ENCODE results near the gene PACS2. TPM values are rescaled to one million over a fixed set of nuclear protein-coding genes. Genes with fewer than 3 reads are reported as not detected.

Gene PACS2
- total RNA-seq, 2 donors from 2014 or later = 35.2 to 36.9 TPM

DNA sequence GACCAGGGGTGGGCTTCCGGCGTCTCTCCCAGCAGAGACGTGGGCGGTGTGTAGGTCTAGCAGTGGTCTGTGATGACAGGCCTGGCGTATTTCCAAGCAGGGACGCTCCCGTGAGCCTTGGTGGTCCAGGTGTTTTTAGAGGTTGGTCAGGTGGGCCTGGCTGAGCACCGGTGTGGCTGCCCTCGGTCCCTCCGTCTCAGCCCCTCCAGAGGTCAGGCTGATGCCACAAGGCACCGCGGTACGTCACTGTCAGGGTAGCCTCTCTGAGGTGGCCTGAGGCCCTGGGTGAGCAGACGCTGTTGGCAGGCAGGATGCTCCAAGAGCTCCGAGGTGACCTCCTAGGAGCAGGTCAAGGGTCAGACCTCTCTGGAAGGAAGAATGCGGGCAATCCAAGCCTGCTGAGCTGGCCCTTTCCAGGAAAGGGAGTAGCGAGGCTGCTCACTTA is 118.6 kb downstream of the PACS2 start:
- Mint-ChIP-seq H3K27ac (peak overlapping the region in 1 of 2 donors; percentile 55), H3K36me3 (peaks cover 4 to 16% of the 10 kb centered on the region in 2 donors), H3K9me3 (no peaks in the 10 kb centered on the region)
- ATAC-seq (no peak), DNase-seq (ENCODE audit: low spot score in 2 of 2) (no peak)

DNA sequence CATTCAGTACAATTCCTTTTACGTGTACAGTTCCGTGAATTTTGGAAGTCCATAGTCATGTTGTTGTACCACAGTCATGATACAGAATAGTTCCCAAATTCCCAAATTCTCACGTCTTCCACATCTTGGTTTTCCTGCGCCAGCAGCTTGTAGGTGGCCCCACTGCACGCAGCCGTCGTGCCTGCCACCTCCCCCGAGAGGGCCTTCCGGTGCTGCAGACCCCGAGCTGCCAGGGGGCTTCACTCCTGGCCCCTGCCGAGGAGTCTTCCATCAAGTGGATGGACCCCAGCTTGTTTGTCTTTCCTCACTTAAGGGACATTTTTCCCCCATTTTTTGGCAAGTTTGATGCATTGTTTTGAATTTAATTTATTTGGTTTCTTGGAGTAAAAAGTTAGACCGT is 121.9 kb downstream of the PACS2 start:
- Mint-ChIP-seq H3K36me3 (no peaks in the 10 kb centered on the region), H3K9me3 (no peaks in the 10 kb centered on the region), H3K27ac (peak overlapping the region in 1 of 2 donors; percentile 85)
- no peak for ATAC-seq
- DNase-seq (ENCODE audit: low spot score in 2 of 2) = no peak

DNA sequence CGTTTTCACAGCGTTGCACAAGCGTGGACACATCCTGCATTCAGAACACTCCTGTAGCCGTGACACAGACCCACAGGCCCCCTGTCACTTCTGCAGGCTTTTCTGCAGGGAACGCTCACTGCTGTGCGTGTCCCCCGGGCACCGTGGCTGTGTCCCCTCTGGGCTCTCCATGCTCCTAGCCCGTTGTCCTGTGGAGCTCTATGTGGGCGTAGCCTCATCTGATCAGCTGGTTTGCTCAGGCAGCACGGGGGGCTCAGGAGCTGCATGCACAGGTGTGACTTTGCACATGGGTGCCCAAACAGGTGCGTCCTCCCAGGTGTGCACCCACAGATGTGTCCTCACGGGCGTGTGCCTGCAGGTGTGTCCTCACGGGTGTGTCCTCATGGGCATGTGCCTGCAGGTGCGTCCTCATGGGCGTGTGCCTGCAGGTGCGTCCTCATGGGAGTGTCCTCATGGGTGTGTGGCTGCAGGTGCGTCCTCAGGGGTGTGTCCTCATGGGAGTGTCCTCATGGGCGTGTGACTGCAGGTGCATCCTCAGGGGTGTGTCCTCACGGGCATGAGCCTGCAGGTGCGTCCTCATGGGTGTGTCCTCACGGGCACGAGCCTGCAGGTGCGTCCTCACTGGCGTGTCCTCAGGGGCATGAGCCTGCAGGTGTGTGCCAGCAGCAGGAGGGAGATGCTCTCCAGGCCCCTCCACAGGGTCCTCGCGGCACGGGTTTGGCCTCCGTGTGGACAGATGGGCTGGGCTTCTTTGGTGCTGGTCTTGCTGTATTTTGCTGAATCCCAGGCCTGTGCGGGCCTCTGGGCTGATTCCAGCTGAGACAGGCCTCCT is 122.6 kb downstream of the PACS2 start:
- no peak for DNase-seq (ENCODE audit: low spot score in 2 of 2)
- no peak for ATAC-seq
- H3K27ac Mint-ChIP-seq = peak overlapping the region in 1 of 2 donors; percentile 85
- H3K36me3 Mint-ChIP-seq = no peaks in the 10 kb centered on the region
- no peaks in the 10 kb centered on the region for H3K9me3 Mint-ChIP-seq

DNA sequence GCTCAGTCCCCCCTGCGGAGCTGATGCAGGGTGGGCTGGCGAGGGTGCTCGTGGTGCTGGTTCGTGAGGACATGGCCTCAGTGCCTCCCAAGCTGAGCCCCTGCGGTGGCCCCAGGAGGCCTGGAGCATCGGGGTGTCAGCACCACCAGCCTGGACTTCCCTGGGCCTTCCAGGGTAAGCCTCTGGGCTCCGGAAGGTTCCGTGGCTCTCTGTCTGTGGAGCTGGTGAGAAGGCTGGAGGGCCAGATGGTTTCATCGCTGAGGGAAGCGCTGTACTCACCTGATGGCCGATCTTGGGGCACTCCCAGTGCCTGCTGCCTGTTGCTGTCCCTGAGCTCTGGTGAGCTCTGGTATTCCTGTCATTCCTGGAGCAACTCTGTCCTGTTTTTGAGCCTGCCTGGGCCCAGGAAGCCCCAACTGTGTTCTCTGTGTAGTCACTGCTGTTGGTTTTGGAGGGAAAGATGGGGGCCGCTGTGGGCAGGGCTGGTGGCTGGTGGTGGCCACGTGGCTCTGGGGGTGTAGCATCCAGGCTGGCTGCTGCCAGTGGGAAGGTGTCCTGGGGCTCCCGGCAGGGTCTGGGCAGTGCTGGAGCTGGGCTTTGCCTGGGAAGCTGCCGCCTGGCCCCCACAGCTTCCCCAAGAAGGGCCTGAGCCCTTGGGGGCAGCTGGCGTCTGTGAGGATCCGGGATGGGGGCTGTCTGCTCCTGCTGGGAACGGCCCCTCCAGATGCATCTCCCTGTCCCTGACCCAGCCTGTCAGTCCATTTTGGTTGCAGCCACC is 123.4 kb downstream of the PACS2 start:
- DNase-seq (ENCODE audit: low spot score in 2 of 2) (no peak), ATAC-seq (no peak)
- Mint-ChIP-seq H3K36me3 (no peaks in the 10 kb centered on the region), H3K27ac (no peak overlapping the region), H3K9me3 (no peaks in the 10 kb centered on the region)

DNA sequence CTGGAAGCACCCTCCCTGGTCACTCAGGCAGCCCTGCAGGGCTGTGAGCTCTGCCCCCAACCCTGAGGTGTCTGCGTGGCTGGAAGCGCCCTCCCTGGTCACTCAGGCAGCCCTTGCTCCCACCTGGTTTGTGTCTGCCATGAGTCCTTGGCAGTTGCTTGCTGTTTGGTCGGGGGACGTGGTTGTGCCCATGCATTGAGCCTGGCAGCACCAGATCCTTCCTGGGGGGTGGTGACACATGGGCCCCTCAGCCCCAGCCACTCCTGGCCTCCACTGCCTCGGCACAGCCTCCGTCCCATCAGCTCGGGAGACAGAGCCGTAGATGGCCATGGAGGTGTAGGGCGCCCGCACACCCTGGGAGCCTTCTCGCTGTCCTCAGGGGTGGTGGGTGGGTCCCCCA is 124.6 kb downstream of the PACS2 start:
- no peaks in the 10 kb centered on the region for H3K36me3 Mint-ChIP-seq
- no peak for ATAC-seq
- no peaks in the 10 kb centered on the region for H3K9me3 Mint-ChIP-seq
- H3K27ac Mint-ChIP-seq = no peak overlapping the region
- no peak for DNase-seq (ENCODE audit: low spot score in 2 of 2)

DNA sequence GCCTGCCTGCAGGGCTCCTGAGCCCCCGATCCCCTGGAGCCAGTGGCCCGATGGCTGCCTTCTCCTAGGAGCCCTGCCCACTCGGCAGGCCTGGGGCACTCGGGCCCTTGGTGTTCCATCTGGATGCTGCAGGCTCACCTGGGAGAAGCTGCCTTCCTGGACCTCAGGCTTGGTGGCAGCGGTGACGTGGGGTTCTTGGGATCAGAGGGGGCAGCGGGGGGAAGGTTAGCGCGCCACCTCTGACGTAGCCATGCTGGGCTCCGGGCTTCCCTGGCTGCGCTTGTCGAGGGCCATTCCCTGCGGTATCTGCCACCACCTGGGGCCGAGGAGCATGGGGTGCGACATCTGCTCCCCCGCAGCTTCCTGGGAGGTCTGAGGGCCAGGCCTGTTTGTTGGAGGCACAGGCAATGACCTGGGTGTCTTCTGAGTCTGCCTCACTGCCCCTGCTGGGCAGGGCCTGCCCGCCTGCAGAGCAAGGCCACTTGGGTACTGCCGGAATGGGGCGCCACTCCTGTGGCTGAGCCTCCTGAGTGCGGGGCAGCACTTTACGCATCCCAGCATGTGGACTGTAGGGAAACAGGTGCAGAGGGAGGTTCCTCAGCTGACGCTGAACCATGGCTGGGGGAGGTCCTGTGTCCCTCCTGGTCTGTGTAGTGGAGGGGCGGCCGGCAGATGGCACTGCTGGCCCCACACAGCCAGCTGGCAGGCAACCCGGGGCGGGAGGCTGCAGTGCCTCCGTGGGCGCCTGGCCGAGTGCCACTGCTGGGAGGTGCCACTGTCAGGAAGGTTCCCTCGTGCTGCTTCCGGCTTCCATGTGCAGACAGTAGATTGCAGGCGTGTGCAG is 125.4 kb downstream of the PACS2 start:
- H3K36me3 Mint-ChIP-seq = no peaks in the 10 kb centered on the region
- DNase-seq (ENCODE audit: low spot score in 2 of 2) = no peak
- H3K27ac Mint-ChIP-seq = peak overlapping the region in 1 of 2 donors; percentile 72
- H3K9me3 Mint-ChIP-seq = no peaks in the 10 kb centered on the region
- no peak for ATAC-seq

DNA sequence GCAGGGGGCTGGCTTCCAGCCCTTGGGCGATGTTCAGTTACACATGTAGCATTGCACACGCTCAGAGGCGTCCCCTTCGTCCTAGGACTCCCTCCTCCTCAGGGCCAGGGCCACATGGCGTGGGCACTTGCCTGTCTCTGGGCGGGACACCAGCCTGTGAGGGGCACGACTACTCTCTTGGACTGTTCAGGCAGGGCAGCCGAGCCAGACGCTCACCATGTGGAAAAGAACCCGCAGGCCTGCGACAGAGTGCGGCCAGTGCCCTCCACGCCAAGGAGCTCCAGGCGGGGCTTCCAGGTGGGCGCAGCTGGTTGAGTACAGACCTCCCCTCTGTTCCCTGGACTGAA is 126.0 kb downstream of the PACS2 start:
- DNase-seq (ENCODE audit: low spot score in 2 of 2) = no peak
- Mint-ChIP-seq H3K36me3 (no peaks in the 10 kb centered on the region), H3K27ac (peak overlapping the region in 1 of 2 donors; percentile 72), H3K9me3 (no peaks in the 10 kb centered on the region)
- no peak for ATAC-seq

DNA sequence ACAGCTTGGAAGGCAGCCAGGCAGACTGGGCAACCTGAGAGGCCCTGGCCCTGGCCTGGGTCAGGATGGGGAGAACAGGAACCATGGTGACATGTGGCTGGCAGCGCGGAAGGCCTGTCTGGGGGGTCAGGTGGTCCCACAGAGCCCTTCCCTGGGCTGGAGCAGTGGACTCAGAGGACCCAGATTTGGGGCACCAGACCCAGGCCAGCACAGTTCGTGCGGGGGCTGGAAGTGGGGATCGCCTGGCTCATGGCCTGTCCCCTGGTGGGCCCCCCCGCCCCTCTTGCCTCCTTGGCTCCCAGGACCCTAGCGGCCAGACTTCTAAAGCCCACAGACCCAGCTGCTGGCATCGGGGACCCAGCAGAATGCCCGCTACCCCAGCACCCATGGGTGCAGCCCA is 126.4 kb downstream of the PACS2 start:
- no peaks in the 10 kb centered on the region for H3K36me3 Mint-ChIP-seq
- no peak overlapping the region for H3K27ac Mint-ChIP-seq
- H3K9me3 Mint-ChIP-seq = no peaks in the 10 kb centered on the region
- DNase-seq (ENCODE audit: low spot score in 2 of 2) (no peak), ATAC-seq (no peak)

DNA sequence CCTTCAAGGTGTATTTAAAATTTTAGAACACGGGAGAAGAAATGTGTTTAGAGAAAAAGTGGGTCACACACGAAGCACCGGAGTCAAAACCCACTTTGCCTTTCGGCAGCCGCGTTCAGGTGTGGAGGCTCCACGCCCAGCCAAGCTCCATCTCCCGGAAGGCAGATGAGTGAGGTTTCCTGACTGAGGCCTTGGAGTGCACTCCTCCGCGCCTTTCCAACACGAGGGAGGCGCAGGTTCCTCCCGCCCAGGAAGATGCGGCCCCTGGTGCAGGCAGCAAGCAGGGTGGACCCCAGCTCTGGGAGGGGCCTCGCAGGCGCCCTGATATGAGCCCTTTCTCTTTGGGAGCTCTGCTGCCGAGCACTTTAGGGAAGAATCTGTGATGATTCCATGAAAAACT is 127.6 kb downstream of the PACS2 start:
- H3K9me3 Mint-ChIP-seq = no peaks in the 10 kb centered on the region
- ATAC-seq (no peak), DNase-seq (ENCODE audit: low spot score in 2 of 2) (no peak)
- H3K27ac Mint-ChIP-seq = peak overlapping the region in 1 of 2 donors; percentile 47
- H3K36me3 Mint-ChIP-seq = no peaks in the 10 kb centered on the region

DNA sequence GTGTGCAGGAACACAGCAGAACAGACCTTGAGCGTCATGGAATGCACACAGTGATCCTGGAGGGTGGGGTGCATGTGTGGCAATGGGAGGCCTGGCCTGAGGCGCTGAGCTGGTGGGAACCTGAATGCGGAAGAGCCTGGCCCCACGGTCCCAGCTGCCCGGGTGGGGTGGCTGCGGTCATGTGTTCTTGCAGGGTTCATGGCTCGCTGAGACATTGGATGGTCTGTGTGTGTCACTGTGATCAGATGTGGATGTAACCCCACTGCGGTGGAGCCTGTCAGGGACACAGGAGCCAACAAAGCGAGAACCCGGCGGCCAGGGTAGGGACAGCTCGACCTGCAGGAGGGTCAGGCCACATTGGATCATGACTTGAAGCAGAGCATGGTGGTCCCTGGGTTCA is 128.3 kb downstream of the PACS2 start:
- ATAC-seq = no peak
- no peaks in the 10 kb centered on the region for H3K9me3 Mint-ChIP-seq
- H3K36me3 Mint-ChIP-seq = no peaks in the 10 kb centered on the region
- no peak for DNase-seq (ENCODE audit: low spot score in 2 of 2)
- H3K27ac Mint-ChIP-seq = no peak overlapping the region

DNA sequence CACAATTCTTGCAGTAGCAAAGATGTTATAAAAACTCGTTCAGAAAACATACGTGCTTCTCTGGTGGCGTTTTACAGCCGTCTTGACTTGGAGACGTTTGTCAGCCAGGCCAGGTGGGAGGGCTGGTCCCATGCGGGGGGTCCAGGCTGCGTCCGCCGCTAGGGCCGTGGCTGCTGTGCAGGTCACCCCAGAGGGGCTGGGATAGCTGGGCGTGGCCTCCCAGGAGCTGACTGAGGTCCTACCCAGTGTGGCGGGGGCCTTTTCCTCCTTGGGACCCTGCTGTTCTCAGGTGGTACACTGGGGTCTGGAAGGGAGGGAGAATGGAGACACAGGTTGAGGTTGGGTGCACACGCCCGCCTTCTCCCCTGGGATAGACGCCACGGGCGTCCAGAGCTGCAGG is 130.3 kb downstream of the PACS2 start:
- Mint-ChIP-seq H3K9me3 (no peaks in the 10 kb centered on the region), H3K27ac (no peak overlapping the region), H3K36me3 (no peaks in the 10 kb centered on the region)
- ATAC-seq (no peak), DNase-seq (ENCODE audit: low spot score in 2 of 2) (no peak)

DNA sequence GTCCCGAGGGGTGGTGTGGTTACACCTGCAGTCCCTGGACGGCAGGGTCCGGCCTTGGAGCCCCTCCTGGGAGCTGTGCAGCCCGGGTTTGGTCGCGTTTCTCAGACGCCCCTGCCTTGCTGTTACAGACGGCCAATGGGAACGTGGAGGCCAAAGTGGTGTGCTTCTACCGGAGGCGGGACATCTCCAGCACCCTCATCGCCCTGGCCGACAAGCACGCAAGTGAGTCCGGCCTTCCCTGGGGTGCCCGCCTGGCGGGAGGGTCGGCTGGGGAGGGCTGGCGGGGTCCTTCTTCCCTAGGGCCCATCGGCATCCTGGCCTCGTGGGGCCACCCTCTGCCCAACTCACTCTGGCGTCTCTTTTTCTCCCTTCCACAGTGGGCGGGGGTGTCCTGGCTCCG is 130.7 kb downstream of the PACS2 start:
- Mint-ChIP-seq H3K27ac (peak overlapping the region in 1 of 2 donors; percentile 50), H3K36me3 (no peaks in the 10 kb centered on the region), H3K9me3 (no peaks in the 10 kb centered on the region)
- DNase-seq (ENCODE audit: low spot score in 2 of 2) = no peak
- ATAC-seq = no peak

DNA sequence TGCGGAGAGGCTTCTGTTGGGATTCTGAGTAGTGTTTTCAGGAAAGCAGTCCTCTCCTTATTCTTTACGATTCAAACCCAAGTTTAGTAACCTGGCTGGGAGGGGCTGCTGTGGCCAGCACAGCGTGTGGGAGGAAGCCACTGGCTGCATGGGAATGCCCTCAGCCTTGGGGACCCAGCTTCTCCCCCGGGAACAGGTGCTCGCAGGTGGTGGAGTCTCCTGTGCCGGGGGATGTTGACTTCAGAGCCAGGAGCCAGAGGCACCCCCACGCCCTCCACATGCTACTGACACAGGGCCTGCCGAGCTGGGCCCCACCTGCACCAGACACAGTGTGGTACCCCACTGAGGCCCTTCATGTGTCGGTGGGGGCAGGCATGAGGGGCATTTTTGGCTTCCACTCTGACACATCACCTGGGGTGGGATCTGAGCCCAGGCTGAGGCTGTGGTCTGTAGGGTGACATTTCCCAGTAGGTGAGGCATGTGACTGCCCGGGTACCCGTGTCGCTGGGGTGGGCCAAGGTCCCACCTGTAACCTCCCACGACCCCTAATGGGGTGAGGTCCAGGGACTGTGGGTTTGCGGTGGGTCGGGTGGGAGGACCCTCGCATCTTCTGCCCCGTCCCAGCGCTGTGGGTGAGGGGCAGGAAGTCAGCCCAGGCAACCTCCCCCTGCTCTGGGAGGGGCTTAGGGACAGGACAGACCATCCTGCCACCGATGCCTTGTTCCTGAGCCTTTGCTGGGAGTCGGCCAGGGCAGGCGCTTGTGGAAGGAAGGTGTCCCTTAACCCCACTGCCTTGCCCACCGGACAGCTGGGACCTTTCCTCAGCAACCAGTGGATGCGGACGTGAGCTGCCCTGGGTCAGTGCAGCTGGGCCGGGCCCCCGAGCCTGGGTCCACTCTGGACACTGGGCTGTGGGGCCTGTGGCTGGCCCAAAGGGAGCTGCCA is 131.6 kb downstream of the PACS2 start:
- no peaks in the 10 kb centered on the region for H3K9me3 Mint-ChIP-seq
- ATAC-seq (no peak), DNase-seq (ENCODE audit: low spot score in 2 of 2) (no peak)
- H3K27ac Mint-ChIP-seq = peak overlapping the region in 1 of 2 donors; percentile 50
- no peaks in the 10 kb centered on the region for H3K36me3 Mint-ChIP-seq

DNA sequence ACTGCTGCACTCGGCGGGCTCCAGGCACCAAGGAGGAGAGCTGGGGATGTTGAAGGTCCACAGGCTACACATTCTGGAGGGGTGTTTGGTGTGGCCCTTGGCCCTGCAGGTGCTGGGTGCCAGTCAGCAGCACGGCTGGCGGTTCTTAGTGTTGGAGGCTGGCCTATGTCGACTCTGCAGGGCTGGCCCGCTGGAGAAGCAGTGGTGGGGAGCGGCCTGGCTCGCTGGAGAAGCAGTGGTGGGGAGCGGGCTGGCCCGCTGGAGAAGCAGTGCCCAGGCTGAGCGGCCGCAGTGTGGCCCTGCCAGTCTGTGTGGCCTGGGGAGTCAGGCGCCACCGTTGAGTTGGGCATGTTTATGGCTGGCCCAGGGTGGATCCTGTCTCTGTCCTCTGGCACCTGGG is 132.4 kb downstream of the PACS2 start:
- no peaks in the 10 kb centered on the region for H3K36me3 Mint-ChIP-seq
- peak overlapping the region in 1 of 2 donors; percentile 88 for H3K27ac Mint-ChIP-seq
- DNase-seq (ENCODE audit: low spot score in 2 of 2) (no peak), ATAC-seq (no peak)
- H3K9me3 Mint-ChIP-seq = no peaks in the 10 kb centered on the region

Data from activated naive CD4-positive, alpha-beta T cell treated with anti-CD3 and anti-CD28 coated beads, Interleukin-2, amount 50 U/mL, for 72 hours (primary cell).